Astrocyte (in vitro differentiated cells and primary cell): ENCODE measurements around the gene MYO1B.

ENCODE experiments used
- CTCF ChIP-seq: IDR thresholded peaks from 2 replicates; pipeline ENCODE4 v1.5.1; 2011; ENCODE audit warnings: low read depth, mild to moderate bottlenecking, inconsistent platforms, low read length, moderate library complexity; ENCODE audit not compliant: insufficient read depth
- EZH2 ChIP-seq: IDR thresholded peaks from 2 replicates; pipeline ENCODE4 v1.6.1; 2012; ENCODE audit warnings: mild to moderate bottlenecking, low read length, inconsistent platforms; ENCODE audit not compliant: insufficient read depth

GRCh38 chr2:191257934-191258333 is 12.7 kb downstream of the MYO1B start:
- TF ChIP-seq CTCF, result no peak
- no peak for TF ChIP-seq EZH2
